GM18861 (cell line): ENCODE data around the gene CA5A.
"Not testable (repeated sequence)": the region's sequence is repeated elsewhere in the genome, so short reads cannot be mapped to it uniquely, and the experiment has no call there.

ENCODE experiments used
- ATAC-seq: cut with Tn5 transposase; IDR thresholded peaks from one replicate; pipeline ENCODE4 v1.9.1; 2021; ENCODE audit not compliant: unreplicated experiment

The CA5A gene

DNA sequence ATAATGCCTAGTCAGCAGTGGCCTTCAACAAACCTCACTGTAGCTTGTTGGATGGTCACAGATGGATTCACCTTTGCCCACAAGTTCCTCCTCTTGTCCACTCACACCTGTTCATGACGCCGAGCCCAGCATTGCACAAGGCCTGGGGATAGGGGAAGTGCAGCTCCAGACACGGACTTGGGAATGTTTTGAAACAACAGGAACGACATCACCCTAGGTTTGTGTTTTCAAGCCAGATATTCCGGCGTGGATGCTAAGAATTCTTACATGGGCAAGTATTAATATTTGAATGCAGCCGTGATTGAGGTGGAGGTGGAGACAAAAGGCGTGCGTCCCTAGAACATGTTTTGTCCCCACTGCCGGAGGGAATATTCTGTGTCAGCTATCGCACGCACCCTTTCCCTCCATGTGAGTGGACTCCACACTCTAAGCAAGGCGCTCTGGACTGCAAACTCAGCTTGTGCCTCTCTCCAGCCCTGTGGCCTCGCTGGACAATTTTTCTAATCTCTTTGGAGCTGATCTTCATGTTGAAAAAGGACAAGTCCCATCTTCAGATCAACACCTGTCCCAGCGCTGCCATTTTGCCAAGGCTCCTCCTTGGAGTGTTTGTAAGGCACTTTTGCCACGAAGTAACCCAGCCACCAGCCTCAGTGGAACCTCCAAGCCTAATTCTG lies 12.9 kb upstream of the CA5A start:
- no peak for ATAC-seq

DNA sequence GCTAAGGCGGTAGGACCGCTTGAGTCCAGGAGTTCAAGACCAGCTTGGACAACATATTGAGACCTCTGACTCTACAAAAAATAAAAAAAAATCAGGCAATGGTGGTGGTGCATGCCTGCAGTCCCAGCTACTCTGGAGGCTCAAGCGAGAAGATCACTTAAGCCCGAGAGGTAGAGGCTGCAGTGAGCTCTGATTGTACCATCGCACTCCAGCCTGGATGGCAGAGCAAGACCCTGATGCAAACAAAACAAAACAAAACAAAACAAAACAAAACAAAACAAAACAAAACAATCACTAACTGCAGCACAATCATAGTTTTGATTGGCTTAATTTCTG lies 12.4 kb upstream of the CA5A start:
- no peak for ATAC-seq

DNA sequence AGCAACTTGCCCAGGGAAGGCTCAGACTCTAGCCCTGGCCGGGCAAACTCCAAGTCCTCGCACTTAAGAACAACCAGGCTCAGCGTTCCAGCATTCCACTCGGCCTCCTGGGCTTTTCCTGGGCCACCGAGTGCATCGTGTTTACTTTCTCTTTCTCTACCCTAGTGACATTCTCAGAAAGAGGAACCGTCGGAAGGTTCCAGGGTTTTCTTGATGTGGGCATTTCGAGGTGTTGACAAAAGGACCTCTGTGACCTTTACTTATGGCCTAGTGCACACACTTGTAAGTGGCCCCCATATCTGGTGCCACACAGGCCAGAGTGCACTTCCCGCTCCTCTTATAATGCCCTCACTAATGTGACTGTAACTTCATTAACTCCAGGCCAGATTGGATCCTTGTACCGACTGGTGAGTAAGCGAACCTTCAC lies 11.8 kb upstream of the CA5A start:
- no peak for ATAC-seq

DNA sequence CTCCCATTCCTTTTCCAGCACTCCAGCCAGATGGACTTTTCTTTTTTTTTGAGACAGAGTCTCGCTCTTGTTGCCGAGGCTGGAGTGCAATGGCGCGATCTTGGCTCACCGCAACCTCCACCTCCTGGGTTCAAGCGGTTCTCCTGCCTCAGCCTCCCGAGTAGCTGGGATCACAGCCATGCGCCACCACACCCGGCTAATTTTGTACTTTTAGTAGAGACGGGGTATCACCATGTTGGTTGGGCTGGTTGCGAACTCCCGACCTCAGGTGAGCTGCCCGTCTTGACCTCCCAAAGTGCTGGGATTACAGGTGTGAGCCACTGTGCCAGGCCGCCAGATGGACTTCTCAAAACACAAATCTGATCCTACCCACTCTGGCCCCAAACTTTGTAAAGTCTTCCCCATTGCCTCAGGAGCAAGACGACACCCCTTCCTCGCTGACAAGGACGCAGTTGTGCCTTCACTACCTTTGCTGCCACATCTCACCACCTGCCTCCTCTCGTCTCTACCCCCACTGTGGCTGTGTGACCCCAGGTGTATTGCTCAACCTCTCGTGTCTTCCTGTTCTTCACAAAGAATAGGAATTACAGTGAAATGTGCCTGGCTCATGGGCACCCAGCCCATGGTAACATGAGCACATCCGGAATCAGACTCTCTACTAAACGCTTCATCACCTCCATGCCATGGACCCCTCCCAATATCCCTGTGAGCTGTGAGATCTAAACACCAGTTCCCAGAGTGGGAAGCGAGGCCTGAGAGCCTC lies 11.2 kb upstream of the CA5A start:
- no peak for ATAC-seq

DNA sequence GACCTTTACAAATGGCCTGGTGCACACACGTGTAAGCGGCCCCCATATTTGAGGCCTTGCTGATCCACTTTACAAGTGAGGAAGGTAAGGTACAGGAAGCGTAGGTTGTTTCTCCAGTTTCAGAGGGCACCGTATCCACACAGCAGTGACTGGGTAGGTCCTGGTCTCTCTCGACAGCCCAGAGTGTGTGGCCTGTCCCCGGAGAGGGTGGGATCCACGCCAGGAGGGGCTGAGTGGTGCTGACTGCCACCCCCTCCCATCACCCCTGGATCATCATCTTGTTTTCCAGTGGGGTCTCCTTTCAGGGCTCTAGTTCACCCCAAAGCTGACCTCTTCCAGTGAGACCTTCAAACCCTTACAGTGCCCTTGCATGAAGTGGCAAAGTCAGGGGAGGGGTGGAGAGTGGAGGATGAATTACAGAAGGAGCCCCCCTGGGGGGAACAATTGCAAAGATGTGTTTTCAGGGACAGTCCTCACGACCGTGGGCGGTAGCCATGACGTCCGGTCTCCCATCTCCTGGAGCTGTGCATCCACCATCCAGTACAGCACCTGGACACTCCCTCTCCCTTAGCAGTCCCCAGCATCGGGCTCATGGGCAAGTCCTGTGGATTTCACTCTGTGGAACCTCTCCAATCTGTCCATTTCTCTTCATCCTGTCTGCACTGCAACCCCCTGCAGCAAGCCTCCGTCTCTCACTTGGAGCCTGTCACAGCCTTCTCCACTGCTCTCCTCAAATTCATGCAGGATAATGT lies 10.4 kb upstream of the CA5A start:
- no peak for ATAC-seq

DNA sequence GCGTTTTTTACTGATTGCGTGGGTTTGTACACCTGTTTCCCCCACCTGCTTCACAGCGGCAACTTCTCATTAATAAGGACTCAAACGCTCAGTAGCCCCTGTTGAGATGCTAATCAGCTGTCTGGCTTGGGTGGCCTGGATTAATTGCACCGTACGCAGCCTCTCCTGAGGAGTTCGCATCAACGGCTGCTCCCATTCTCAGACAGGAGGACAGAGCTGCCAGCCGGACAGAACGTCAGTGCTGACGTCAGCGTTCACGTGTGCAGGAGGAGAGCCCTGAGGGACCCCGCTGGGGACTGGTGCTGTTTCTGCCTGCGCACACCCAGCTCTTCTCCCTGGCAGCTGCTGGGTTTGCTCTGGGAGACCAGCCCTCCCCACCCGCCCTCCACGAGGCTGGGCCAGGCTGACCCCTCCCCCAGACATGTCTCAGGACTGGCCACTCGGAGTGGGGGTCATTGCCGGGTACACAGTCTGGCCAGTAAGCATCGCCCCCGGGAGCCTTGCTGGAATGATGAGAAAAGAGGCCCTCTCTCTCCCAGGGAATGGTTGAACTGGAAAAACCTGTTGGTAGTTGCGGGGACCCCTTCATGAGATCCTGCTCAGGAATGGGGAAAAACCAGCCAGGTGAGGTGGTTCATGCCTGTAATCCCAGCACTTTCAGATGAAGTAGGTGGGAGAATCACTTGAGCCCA lies 9.2 kb upstream of the CA5A start:
- no peak for ATAC-seq

DNA sequence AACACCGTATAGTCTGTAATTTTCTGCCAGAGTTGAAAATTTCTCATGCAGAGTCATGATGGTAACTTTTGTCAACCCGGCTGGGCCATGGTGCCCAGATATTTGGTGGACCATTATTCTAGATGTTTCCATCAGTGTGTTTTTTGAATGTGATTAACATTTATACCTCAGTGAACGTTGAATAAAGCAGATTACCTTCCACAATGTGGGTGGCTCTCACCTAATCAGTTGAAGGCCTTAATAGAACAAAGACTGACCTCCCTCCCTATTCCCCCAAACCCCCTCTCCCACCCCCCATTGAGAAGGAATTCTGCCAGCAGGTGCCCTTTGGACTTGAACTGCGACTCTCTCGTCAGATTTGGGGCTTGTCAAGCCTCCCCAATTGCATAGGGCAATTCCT lies 6.4 kb upstream of the CA5A start:
- no peak for ATAC-seq

DNA sequence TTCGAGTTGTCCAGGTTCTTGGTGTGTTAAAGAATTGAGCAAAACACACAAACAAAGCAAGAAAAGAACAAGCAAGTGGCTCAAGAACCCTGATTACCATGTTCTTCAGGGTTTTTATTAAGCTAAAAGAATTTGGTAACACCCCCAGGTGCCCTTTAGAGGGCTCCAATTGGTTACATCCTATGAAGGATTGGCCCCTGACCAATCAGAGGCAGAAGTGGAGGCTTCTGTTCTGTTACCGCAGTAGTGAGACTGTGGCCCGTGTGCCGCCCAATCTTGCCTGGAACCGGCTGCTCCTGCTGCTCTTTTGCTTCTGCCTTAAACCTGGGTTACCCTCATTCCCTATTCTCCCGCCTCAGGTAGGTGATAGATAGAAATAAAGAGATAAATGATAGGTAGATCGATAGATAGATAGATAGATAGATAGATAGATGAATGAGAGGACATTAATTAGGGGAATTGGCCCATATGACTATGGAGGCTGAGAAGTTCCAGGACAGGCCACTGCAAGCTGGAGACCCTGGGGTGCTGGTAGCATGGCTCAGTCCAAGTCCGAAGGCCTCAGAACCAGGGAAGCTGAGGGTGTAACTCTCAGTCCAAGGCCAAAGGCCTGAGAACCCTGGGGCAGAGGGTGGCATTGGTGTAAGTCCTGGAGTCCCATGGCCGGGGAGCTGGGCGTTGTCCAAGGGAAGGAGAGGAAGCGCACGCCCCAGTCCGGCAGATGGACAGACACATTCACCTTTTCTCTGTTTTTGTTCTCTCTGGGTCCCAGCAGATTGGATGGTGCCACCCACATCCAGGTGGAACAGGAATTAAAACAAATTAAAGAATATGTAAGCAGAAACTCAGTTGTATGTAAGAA lies 3.5 kb upstream of the CA5A start:
- ATAC-seq: no peak

DNA sequence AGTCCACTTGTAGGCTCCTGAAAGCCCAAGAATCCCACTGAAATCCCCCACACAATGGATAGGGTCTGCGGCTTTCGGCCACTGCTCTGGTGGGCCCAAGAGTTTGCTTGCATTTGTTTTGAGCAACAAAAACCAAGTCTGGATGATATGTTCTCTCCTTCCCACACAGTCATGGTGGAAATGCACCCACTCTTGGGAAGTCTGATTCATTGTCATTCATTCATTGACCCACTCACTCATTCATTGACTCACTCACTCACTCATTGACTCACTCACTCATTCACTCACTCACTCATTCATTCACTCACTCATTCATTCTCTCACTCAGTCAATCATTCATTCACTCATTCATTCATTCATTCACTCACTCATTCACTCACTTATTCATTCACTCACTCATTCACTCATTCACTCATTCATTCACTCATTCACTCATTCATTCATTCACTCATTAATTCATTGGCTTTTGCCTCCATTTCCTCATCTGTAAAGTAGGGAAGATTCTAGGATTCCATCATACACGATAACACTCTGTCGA lies 2.2 kb upstream of the CA5A start:
- no peak for ATAC-seq

DNA sequence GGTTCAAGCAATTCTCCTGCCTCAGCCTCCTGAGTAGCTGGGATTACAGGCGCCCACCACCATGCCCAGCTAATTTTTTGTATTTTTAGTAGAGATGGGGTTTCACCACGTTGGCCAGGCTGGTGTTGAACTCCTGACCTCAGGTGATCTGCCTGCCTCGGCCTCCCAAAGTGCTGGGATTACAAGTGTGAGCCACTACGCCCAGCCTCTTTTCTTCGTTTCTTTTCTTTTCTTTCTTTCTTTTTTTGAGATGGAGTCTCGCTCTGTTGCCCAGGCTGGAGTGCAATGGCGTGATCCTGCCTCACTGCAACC lies 858 bp upstream of the CA5A start:
- ATAC-seq: not testable (repeated sequence)

DNA sequence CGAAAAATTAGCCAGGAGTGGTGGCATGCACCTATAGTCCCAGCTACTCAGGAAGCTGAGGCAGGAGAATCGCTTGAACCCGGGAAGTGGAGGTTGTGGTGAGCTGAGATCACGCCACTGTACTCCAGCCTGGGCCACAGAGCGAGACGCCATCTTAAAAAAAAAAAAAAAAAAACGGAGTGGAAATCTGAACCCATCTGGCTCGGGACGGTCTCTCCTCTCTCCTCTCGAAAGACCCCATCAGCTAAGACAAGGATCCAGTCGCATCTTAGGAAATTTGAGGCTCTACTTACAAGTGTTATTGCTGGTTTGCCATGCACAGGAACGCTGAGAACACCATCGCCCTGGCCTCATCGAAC lies 334 bp downstream of the CA5A start:
- ATAC-seq: not testable (repeated sequence)

DNA sequence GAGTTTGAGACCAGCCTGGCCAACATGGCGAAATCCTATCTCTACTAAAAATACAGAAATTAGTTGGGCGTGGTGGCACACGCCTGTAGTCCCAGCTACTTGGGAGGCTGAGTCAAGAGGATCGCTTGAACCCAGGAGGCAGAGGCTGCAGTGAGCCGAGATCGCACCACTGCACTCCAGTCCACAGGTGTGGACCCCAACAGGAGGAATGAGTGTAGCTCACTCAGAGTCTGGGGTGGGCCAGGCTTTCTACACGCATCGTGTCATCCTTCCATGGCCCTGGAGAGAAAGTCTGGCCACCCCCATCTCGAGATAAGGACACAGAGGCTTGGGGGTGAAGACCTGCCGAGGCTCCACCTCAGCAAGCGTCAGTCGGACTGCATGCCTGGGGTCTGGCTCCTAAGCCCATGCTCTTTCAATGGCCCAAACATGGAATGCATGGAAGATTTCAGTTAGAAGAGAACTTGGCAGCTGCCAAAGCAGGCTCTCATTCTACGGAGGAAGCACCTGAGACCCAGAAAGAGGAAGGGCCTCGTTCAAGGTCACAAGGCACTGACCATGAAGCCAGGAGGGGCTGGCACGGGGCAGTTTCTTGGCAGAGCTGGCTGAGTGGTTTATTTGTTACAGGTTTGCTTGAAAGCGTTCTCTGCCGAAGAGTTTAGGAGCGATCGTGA lies 1.4 kb downstream of the CA5A start:
- not testable (repeated sequence) for ATAC-seq

DNA sequence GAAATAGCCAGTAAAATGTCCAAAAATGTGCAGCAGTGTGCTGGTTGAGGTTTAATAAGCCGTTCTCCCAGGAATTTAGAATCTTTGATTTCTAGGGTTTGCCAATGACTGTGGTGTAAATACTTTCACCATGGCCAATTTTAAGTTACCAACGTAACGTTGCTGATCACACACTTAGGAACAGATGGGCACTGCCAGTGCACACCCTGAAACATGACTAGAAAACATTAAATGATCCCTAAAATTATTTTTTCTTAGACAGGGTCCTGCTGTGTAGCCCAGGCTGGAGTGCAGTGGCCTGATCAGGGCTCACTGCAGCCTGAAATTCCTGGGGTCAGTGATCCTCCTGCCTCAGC lies 3.2 kb downstream of the CA5A start:
- ATAC-seq: no peak

DNA sequence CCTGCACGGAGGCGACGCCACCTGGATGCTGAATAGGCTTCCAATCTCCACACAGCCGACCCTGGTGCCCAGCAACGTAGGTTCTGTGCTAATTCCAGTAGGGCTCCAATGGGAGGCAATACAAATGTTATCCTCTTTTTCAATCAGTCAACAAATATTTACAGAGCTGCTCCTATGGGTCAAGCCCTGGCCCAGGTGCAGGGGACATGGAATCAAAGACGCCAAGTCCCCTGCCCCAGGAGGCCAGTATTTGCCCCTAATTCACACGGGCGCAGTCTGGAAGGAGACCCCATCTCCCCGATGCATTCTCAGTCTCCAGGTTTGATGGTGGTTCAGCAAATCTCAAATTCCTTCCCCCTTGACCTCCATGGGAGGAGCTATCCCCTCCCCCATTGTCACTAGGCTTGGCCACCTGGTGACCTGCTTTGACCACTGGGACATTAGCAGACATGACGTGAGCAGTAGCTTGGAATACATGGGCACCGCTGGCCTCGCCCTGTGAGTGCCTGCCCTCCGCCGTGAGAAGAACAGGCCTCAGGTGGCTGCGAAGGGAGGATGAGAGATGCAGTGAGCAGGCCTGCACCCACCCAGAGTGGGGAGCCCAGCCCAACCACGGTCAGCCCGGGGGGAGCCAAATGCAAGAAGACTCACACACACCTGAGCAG lies 3.7 kb downstream of the CA5A start:
- ATAC-seq: not testable (repeated sequence)

DNA sequence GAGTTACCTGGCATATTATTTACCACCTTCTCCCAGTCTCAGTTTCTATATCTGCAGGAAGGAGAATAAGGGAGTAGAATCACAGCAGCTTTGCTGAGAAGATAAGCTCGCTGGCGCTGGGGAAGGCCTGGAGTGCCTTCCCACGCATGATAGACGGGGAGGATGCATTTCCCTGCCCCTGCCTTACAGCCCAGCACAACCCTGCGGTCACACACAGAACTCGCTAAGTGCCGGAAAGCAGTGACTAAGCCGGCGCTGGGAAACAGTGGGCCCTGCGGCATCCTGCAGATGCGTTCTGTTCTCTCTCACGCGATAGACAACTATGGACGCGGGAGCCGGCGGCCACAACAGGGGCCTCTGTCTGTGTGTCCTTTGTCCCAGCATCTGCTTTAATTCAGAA lies 4.8 kb downstream of the CA5A start:
- no peak for ATAC-seq

DNA sequence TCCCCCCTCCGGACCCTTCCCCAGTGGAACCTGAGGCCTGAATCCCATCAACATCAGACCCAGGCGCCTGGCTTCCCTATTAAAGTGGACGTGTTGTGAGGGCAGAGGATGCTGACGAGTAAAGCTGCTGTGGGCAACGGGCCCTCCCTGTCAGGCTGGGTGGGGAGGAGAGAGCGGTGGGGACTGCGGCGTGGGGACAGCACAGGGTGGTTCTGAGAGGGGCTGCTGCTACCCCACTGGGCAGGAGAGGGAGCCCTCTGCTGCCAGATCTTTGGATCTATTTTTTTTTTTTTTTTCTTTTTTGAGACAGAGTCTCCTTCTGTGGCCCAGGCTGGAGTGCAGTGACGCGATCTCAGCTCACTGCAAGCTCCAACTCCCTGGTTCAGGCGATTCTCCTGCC lies 5.9 kb downstream of the CA5A start:
- ATAC-seq: no peak

DNA sequence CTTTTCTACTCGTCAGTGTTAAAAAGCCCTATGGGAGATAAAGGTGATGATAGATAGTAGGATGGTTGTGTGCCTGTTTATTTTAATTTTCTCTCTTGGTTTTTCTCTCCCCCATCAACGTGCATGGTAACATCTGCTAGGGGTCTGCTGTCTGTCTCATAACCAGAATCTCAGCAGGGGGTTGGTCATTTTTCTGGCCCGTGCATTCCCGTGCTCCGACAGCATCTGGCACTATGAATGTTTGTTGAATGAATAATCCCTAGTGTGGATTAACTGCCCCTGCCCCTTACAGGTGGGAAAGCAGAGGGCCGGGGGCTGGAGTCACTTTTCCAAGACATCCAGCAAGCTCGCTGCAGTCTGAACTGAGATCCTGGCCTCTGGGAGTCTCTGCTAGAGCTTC lies 6.3 kb downstream of the CA5A start:
- no peak for ATAC-seq

DNA sequence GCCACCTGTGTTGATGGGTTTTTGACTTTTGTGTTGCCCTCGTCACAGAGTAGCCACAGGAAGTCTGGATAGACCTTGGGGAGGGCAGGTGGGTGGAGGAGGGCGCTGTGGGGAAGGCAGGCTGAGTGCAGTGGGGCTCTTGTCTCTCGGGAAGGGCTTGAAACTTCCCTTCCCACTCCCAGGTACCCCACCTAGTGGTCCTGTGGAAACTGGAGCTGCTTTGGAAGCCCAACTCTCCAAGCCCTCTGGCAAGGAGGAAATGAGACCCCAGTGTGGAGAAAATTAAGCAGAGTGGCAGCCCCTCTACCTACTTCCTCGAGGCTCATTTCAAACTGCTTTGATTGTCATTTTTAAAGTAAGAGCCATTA lies 9.2 kb downstream of the CA5A start:
- no peak for ATAC-seq

DNA sequence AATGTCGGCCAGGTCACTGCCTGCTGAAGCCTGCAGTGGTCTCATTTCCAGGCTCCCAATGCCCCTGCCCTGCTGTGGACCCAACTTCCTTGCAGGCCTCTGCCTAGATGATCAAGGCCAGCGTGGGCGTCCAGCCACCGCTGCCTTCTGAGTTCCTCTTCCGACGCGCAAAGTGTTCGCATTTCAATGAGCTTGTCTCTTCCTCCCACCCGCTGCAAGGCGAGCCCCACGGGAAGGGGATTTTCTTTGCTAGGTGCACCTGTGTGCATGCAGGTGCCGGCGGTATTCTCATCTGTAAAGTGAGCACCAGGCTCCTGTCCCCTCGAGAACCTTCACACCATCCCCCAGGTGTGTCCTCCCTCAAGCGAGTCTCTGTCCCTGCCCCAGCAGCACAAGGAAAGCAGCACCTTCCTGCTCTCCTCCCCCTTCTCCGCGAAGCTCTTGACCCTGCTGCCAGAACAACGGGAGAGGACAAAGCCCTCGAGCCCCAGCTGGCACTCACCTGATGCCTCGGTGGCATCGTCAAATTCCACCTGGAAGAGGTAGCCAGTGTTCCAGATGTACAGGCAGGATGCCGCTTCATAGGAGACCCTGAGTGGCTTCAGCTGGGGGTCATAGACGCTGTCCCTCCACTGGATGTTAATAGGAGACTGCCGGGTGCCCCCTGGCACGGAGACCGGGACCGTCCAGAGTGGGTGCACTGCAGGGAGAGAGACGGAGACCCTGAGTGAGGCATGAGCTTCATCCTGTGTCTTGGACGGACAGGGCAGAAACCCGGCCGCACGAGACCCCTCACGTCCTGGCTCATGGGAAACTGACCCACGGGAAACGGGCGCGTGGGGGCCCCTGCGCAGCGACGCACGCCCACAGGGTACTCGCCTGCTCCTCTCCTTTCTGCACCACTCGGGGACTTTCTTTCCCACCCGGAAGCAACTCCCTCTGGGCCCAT lies 9.8 kb downstream of the CA5A start:
- ATAC-seq: no peak
